ENCODE data around the gene CFAP299.
A peak's percentile ranks its signal among the peaks of the same experiment; 100 is the strongest.

Gene CFAP299

GRCh38 chr4:80521438-80521837 lies 185.9 kb downstream of the CFAP299 start:
- DNase-seq (ENCODE audit: low spot score), result no peak

DNA sequence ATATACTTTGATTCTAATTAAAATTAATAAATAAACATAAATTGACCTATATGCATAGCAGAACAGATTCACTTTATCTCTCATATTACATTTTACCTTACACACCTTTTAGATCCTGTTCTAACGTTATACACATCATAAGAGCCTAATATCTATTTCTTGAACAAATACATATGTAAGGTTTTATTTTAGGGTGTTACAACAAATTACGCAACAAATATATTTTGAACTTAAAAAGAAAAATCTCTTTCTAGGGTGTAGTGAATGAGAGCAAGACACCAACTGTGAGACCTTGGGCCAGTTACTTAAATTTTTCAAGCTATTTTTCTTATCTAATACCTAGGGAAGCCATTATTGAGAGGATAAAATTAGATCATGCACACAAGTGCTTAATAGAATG lies 191.2 kb downstream of the CFAP299 start:
- no peak for DNase-seq (ENCODE audit: low spot score)

DNA sequence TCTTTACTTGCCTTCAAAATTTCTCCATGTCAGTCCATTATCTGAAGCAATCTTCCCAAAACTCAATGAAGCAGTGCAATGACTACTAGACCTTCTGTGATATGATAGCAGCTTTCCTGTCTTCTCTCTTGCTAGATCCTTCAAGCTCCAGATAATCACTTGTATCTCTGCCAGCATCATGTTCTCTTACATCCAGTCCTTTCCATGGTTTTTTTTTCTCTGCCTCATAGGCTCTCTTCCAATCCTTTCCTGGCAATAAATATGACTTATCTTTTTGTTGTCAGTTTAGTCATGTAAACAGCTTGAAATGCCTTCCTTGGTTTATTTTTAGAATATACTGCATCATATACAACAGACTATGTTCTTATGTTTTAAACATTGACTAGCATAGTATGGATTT lies 193.5 kb downstream of the CFAP299 start:
- DNase-seq (ENCODE audit: low spot score), result no peak

- no peak for DNase-seq (ENCODE audit: low spot score)
Measured at GRCh38 chr4:80532674-80533333, 197.3 kb downstream of the CFAP299 start.

- DNase-seq (ENCODE audit: low spot score), result no peak
Measured at GRCh38 chr4:80535551-80535950, 200.0 kb downstream of the CFAP299 start.

DNA sequence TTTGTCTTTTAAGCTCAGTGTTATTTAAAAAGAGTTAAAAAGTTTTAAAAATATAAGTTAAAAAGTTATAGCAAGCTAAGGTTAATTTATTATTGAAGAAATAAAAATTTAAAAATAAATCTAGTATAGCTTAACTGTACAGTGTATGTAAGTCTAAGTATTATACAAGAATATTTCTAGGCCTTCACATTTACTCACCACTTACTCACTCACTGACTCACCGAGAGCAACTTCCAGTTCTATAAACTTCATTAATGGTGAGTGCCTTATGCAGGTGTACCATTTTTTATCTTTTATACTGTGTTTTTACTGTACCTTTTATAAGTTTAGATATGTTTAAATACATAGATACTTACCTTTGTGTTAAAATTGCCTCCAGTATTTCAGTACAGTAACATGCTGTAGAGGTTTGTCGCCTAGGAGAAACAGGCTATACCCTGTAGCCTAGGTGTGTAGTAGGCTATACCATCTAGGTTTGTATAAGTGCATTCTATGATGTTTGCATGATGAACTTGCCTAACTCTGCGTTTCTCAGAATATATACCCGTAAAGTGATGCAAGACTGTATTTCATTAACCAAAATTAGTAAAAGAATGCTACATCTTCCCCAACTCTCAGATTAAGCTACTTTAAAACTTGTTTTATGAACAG lies 202.9 kb downstream of the CFAP299 start:
- DNase-seq (ENCODE audit: low spot score), result no peak

DNA sequence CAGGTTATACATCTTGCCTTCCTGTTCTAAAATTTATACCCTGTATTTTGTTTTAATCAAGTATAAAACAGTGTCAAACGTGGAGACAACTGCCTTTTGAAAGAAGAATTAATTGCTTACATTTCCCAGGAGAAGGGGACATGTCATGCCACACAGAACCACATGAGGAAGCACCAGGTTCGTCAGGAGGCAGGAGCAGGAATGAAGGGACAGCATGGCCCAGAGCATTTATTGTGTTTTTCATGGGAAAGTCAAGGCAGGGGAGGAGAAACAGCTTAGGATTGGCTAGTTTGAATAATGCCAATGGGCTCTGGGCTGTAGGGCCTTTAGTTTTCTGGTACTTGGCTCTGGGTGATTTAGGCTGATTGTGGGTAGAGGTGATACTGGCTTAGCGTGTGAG lies 203.7 kb downstream of the CFAP299 start:
- no peak for DNase-seq (ENCODE audit: low spot score)

DNA sequence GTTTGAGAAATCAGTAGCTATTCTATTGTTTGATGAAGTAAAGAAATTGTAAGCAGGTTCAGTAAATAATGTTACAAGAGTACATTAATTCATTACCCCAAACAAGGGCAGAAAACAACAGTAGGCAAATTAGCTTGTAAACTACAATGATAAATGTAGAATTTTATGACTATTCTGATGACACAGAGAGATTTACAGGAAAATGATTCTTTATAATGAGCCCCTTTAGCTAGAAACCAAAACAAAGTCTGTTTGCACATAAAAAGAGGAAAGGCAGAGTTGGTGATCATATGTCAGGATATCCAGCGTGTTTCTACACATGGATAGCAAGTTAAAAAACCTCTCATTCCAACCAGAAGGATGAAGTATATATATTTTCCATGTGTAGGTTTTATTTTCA lies 204.8 kb downstream of the CFAP299 start:
- DNase-seq (ENCODE audit: low spot score), result no peak

DNA sequence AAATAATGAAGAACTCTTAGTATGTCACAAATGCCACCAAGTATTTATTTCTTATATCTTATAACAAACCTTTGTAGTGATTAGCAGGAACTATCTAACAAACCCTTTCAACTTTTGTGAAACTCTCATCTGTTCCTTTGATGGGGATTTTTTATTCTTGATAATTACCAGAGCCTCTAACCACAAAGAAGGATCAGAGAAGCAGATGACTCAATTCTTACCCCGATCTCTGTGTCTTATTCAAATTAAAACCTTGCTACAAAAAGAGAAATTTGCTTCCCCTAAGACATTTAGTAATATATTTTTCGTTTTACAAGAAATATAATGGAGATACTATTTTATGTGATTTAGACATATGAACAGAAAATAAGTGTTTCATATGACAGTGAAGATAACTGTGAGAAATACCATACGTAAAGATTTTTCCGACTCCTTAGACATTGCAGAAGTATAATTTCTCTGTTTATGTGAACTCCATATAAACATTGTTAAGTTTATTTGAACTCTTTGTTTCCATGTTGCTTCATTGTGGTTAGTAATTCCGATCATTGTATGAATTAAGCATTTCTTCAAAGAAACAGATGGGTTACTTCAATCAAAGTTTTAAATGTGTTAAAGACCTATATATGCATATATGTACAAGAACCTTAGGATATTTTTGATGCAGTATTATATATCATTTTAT lies 205.4 kb downstream of the CFAP299 start:
- peak; percentile 33 for DNase-seq (ENCODE audit: low spot score)

GRCh38 chr4:80542747-80543146 lies 207.2 kb downstream of the CFAP299 start:
- no peak for DNase-seq (ENCODE audit: low spot score)

DNA sequence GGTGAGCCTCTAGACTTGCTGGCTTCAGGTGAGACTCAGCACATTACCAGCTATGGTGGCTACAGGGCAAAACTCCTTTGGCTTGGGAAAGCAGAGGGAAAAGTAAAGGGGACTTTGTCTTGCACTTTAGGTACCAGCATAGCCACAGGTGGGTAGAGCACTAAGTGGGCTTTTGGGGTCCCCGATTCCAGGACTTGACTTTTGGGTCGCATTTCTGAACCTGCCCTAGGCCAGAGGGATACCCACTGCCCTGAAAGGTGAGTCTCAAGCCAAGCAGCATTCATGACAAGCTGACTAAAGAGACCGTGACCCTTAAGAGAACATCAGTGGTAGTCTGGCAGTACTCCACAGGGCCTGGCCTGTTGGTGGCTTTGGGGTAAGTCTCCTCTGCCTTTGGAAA lies 224.8 kb downstream of the CFAP299 start:
- DNase-seq (ENCODE audit: low spot score), result no peak

DNA sequence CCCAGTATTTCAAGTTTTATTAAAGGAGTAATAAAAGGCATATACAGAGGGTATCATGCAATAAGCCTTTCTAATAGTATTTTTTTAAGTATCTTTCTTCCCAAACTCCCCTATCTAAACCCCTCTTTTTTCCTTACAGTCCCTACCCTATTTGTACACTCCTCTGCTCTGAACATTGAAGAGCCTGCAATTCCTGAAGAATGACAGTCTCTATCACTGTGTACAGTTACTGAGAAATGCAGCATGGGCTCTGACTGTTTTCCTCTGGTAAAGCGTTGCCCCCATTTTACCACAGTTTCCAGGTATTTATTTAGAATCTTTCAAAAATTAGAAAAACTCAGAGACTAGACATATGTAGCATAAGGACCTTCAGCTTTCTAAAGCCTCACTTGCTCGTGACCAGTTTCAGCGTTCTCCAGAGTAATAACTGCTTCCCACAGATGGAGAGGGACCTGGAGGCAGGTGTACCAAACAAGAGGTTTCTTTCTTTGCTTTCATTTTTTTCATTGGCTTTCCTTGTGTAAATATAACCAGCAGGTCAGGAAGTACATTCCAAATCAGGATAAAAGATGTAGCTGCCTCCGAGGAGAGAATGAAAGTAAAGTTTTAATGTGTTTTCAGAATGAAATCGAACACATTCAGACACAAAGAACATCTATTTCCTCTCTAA lies 230.8 kb downstream of the CFAP299 start:
- DNase-seq (ENCODE audit: low spot score), result no peak

DNA sequence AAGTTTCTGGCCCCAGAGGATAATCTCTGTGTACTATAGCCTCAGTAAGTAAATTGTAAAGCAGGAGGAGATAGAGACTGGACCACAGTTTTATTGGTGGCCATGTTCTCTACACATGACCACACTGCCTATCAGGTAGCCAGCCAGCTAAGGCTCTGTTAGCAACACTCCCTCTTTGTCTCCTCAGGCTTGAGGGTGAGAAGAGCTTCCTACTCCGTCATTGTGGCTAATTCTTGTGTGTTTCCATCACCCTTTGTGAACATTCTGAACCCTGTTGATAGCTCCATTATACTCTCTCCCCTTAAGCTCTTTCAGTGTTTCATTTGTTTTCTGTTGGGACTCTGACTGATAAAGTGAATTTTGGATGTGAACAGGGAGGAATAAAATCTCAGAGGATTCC lies 233.4 kb downstream of the CFAP299 start:
- no peak for DNase-seq (ENCODE audit: low spot score)

GRCh38 chr4:80576796-80577195 lies 241.3 kb downstream of the CFAP299 start:
- no peak for DNase-seq (ENCODE audit: low spot score)

DNA sequence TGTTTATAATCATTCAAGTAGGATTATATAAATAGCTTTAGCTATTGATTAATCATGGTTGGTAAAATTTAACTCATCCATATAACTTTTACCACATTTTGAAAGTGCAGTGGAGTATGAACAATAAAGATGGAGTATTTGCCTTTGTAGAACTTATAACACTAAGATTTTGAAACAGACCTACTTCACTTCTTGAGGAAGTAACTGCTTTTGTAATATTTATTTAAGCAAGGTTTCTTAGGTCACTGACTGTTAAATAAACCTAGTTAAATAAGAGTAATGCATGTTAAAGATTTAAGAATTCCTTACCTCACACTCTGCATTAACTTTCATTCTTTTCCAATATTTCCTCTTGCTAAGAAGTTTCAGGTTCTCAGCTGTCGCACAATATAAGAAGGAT lies 242.5 kb downstream of the CFAP299 start:
- no peak for DNase-seq (ENCODE audit: low spot score)

DNA sequence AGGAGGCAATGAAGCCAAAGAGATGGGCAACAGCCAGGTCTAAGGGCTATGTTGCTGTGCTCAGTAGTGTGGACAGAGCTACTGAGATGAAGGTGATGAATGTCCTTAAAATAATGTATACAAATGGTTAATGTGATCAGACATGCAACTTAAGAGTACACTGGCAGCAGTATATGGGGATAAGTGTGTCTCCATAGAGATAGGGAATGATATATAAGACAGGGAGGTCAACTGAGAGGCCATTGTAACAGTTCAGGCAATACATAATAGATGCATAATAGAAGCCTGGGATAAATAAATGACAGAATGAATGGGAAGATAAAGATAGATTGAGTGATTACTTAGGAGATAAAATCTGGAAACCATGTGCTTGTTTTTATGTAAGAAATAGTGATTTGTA lies 250.0 kb downstream of the CFAP299 start:
- no peak for DNase-seq (ENCODE audit: low spot score)

- no peak for DNase-seq (ENCODE audit: low spot score)
Measured at GRCh38 chr4:80586716-80587115, 251.2 kb downstream of the CFAP299 start.

- DNase-seq (ENCODE audit: low spot score), result no peak
Measured at GRCh38 chr4:80587871-80588385, 252.4 kb downstream of the CFAP299 start.

GRCh38 chr4:80592950-80593349 lies 257.4 kb downstream of the CFAP299 start:
- DNase-seq (ENCODE audit: low spot score), result no peak

DNA sequence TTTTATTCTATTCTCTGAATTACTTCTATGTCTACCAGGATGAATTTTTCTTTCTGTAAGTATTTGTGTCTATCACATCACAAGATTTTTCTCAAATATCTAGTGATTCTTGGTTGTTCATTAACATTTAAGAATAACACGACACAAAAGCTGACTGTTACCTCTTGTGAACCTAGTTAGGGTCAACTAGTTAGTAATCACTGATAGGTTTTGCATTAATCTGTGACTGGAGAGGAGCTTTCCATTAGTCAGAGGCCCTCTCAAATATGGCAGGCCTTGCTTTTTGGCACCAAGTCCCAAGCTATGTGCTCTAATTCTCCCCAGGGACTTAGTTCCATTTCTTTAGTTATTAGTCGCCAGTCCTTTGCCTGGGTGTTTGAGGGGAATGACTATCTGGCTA lies 259.2 kb downstream of the CFAP299 start:
- no peak for DNase-seq (ENCODE audit: low spot score)

DNA sequence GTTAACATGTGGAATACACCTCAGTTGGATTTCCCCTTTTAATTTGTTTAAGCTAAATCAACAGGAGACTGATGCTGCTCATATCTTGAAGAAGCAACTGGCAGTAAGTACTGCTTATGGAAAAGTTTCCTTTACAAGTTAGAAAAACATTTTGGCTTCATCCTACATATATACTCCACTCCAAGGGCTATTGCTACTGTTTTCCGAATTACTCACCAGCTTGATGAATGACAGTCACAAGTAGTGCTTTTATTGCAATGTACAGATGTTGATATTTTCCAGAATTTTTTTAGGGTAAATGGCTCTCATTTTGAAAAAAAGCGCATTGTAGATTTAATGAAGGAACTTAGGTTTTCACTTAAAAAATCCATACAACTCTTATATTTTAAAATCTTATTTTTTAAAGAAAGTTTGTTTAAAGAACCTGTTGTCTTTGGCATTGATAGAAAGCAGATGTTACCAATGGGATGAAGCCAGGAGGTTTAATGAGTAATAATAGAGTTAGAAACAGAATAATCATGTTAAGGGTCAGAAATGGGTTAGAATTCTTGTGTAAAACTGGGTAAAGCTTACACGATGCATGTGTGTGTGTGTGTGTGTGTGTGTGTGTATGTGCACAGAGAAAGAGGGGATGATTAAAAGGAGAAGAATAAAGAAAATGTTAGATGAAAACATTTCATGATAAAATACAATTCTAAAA lies 272.9 kb downstream of the CFAP299 start:
- DNase-seq (ENCODE audit: low spot score), result no peak

DNA sequence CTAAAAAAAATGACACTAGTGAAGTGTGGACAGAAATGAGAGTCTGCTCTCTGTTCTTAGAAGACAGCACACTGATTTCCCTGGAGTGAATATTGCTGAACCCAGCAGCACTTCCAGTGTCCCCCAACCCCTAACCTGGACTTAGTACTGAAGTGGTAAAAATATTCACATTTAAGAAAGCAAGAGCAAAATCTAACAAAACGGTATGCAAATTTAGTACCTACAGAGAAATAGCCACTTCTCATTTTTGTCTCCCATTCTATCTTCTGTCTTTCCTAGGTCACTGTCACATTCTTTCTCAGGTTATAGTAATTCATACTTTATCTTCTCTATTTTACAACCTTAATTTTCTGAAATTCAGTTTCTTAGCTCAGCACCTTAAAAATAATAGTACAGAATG lies 274.7 kb downstream of the CFAP299 start:
- DNase-seq (ENCODE audit: low spot score), result no peak
